NT2/D1 (cell line): Measurements from ENCODE around the gene TBC1D9.

Experiments used
- DNase-seq: peaks from one replicate; pipeline ENCODE4 v3.0.0-alpha.2; 2011; ENCODE audit warnings: low read depth, low spot score
- H3K27me3 ChIP-seq: 2 replicates; pipeline ENCODE4 v1.6.0; 2011; ENCODE audit warnings: mild to moderate bottlenecking; ENCODE audit not compliant: insufficient read length, insufficient read depth
- H3K36me3 ChIP-seq: 2 replicates; pipeline ENCODE4 v1.6.1; 2011; ENCODE audit warnings: mild to moderate bottlenecking, low read length, mixed read lengths; ENCODE audit not compliant: insufficient read depth, insufficient read length
- H3K4me1 ChIP-seq: 2 replicates; pipeline ENCODE4 v1.5.1; 2011; ENCODE audit not compliant: insufficient read depth, insufficient read length
- H3K4me3 ChIP-seq: 2 replicates; pipeline ENCODE4 v1.5.1; 2011; ENCODE audit warnings: low read depth; ENCODE audit not compliant: insufficient read length
- H3K9ac ChIP-seq: 2 replicates; pipeline ENCODE4 v1.6.0; 2011; ENCODE audit warnings: low read depth; ENCODE audit not compliant: insufficient read length
- H3K9me3 ChIP-seq: 2 replicates; pipeline ENCODE4 v1.5.1; 2011; ENCODE audit warnings: mild to moderate bottlenecking, low read length; ENCODE audit not compliant: insufficient read depth
- SUZ12 ChIP-seq: IDR thresholded peaks from 2 replicates; pipeline ENCODE4 v1.6.1; 2011; ENCODE audit not compliant: insufficient read length, insufficient read depth; ENCODE audit errors: extremely low read depth
- YY1 ChIP-seq: IDR thresholded peaks from 2 replicates; pipeline ENCODE4 v1.6.1; 2011; ENCODE audit not compliant: insufficient read length, insufficient read depth
- ZNF274 ChIP-seq: IDR thresholded peaks from 2 replicates; pipeline ENCODE4 v1.6.1; 2011; ENCODE audit warnings: mild to moderate bottlenecking, low read depth, low read length

The TBC1D9 gene

DNA sequence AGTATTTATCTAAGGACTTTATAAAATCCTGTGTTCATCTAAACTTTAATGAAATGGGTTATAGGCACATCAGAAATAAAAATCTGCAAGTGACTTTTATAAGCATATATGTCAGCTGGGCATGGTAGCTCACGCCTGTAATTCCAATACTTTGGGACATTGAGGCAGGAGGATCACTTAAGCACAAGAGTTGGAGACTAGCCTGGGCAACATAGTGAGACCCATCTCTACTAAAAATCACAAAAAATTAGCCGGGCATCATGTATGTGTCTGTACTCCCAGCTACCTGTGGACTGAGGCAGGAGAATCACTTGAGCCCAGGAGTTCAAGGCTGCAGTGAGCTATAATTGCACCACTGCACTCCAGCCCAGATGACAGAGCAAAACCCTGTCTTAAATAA, 20.9 kb downstream of the TBC1D9 start:
- H3K4me3 ChIP-seq: no peak overlapping the region
- H3K36me3 ChIP-seq: no peaks in the 10 kb centered on the region
- no peaks in the 10 kb centered on the region for H3K9me3 ChIP-seq
- DNase-seq: no peak
- TF ChIP-seq YY1 (no peak), SUZ12 (no peak), ZNF274 (no peak)
- no peaks in the 10 kb centered on the region for H3K4me1 ChIP-seq
- H3K27me3 ChIP-seq: no peaks in the 10 kb centered on the region
- H3K9ac ChIP-seq: no peak overlapping the region

DNA sequence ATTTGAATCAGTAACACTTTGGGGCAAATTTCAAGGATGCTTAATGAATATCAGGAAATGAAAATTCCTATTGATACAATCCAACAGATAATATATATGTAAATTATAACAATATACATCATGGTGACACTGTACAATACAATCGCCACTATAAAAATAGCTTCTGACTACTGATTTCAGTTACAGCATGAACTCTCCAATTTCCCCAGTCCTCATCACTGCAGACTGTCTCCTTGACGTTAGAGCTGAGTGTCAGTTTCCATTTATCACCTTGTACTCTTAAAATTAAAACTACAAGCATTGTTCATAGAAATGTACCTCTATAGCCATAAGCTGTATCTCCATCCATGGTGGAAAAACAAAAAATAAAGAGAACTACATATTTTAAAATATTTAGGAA, 23.4 kb downstream of the TBC1D9 start:
- H3K9ac ChIP-seq: no peak overlapping the region
- H3K9me3 ChIP-seq: no peaks in the 10 kb centered on the region
- no peaks in the 10 kb centered on the region for H3K4me1 ChIP-seq
- no peak for DNase-seq
- no peak overlapping the region for H3K4me3 ChIP-seq
- H3K27me3 ChIP-seq: no peaks in the 10 kb centered on the region
- TF ChIP-seq ZNF274 (no peak), YY1 (no peak), SUZ12 (no peak)
- H3K36me3 ChIP-seq: no peaks in the 10 kb centered on the region

DNA sequence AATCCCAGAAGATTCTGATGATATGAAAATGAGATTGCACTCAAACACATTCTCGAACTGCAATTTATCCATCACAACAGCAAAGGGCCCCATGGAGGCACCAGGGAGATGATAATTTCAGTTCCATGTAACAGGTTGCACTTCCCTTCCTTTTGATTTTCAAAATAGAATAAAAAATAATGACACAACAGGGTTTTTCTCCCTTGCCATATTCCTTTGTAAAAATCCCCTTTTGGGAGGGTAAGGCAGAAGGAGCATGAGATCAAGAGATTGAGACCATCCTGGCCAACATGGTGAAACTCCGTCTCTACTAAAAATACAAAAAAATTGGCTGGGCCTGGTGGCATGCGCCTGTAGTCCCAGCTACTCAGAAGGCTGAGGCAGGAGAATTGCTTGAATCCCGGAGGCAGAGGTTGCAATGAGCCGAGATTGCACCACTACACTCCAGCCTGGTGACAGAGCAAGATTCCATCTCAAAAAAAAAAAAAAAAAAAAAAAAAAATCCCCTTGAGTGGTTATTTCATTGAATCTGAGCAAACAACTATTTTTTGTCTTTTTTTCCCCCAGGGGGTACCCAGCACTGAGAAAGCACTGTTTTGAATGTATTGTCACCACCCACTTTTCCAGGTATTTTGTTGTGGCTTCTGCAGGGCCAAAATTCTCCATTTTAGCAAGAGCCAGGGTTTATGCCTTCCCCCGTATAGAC, 26.7 kb downstream of the TBC1D9 start:
- Histone ChIP-seq H3K4me3 (no peak overlapping the region), H3K9ac (no peak overlapping the region), H3K9me3 (no peaks in the 10 kb centered on the region), H3K36me3 (no peaks in the 10 kb centered on the region), H3K4me1 (no peaks in the 10 kb centered on the region), H3K27me3 (no peaks in the 10 kb centered on the region)
- TF ChIP-seq ZNF274 (no peak), SUZ12 (no peak), YY1 (no peak)
- no peak for DNase-seq

DNA sequence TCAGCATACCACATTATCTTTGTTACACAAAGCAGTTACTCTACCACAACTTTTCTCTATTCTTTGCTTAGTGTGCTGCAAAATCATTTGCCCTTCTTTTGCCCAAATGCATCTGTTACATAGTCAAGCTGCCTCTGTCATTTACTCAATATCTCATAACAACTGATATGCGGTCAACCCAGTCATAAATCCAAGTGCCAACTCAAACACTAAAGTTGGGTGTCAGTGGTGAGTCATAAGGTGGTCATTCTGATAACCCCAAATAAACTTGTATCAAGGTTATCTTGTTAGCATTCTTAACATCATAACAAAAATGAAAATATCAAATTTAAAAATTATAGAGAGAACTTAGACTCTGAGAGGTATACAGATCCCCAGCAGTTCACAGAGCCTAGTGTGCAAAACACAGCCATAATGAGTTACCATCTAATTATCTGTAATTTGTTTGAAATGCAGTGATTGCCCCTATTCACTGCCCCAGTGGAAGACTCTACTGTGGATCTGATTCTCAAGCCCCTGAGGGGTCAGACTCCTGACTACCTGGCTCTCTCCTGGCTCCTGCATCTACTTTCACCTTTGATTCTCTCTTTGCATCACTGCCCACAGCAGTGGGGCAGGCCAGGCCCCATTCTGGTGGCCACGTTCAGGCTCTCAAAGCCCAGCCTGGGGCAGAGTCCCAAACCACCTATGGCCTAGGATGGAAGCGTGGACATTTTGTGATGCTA, 29.2 kb downstream of the TBC1D9 start:
- Histone ChIP-seq H3K36me3 (no peaks in the 10 kb centered on the region), H3K27me3 (no peaks in the 10 kb centered on the region), H3K4me3 (no peak overlapping the region), H3K4me1 (no peaks in the 10 kb centered on the region), H3K9ac (no peak overlapping the region), H3K9me3 (no peaks in the 10 kb centered on the region)
- TF ChIP-seq SUZ12 (no peak), YY1 (no peak), ZNF274 (no peak)
- no peak for DNase-seq

DNA sequence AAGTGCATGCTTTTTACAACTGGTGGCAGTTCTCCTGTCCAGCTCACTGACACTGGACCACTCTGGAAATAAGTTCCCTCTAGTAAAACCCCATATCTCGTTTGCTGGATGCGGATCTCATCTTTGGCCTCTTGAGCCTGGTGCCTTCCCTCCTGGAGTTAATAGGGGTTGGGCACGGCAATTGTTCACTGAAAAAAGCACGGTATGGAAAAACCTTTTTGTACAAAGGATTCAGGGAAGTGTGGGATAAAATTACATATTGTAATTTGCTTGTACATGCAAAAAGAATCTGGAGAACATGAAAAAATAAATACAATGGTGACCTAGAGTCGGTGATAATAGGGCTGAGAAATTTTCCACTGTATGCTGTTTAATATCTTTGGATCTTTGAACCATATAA, 30.6 kb downstream of the TBC1D9 start:
- no peak overlapping the region for H3K4me3 ChIP-seq
- no peaks in the 10 kb centered on the region for H3K9me3 ChIP-seq
- TF ChIP-seq YY1: no peak
- no peak for TF ChIP-seq ZNF274
- no peak for TF ChIP-seq SUZ12
- no peaks in the 10 kb centered on the region for H3K36me3 ChIP-seq
- no peak for DNase-seq
- H3K9ac ChIP-seq: no peak overlapping the region
- H3K27me3 ChIP-seq: no peaks in the 10 kb centered on the region
- no peaks in the 10 kb centered on the region for H3K4me1 ChIP-seq

DNA sequence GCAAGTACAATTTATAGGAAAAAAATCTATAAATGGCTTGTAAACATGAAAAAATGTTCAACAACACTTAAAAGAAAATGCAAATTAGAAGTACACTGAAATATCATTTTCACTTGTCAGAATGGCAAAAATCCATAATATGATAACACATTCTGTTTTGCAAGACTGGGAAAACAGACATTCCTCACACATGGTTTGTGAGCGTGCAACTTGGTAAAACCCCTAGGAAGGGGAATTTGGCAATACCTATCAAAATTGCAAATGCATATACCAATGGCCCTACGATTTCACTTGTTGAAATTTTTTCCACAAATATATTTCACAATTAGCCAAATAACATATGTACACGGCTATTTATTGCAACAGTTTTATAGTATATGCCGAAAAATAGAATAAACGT, 31.4 kb downstream of the TBC1D9 start:
- Histone ChIP-seq H3K36me3 (no peaks in the 10 kb centered on the region), H3K4me1 (no peaks in the 10 kb centered on the region), H3K9ac (no peak overlapping the region), H3K4me3 (no peak overlapping the region), H3K27me3 (no peaks in the 10 kb centered on the region), H3K9me3 (no peaks in the 10 kb centered on the region)
- DNase-seq: no peak
- TF ChIP-seq ZNF274 (no peak), SUZ12 (no peak), YY1 (no peak)

DNA sequence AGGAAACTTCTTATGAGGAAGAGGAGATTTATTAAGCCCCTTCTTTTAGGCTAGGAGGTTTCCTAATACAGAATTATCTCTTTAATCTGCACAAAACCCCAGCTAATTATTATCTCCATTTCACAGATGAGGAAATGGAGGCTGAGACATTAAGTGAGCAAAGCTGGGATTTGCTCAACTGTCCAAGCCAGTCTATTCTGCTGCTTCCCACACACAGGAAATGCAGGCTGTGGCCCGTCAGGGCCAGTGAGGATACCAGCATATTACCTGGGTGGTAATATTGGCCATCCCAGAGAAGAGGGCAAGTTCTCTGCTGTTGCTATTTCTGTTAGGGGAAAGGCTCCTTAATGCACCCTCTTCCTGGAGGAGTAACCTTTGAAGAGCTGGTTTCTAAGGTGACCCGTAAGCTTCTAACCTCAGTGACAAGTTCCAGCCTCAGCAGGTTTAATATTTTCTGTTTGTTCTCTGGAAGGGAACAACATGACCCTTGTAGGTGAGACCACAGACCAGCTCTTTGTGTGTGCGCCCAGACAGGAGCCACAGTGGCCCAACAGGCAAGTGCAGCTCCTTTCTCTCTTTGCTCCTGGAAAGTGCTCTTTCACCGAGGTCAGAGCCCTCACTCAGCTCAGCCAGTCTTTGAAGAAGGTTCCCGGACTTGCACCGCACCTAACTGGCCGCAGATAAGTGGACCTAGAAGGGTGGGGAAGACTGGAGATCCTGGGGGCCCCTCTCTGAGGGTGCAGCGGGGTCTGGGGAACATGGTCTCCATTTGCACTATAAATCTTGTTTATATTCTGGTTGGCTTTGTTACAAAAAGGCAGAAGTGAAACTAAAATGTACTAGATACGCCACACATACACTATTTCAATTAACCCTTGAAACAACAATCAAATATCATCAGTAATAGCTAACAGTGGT, 35.5 kb downstream of the TBC1D9 start:
- TF ChIP-seq YY1 (no peak), ZNF274 (no peak), SUZ12 (no peak)
- Histone ChIP-seq H3K9me3 (no peaks in the 10 kb centered on the region), H3K27me3 (no peaks in the 10 kb centered on the region), H3K4me1 (no peaks in the 10 kb centered on the region), H3K9ac (no peak overlapping the region), H3K36me3 (no peaks in the 10 kb centered on the region), H3K4me3 (no peak overlapping the region)
- no peak for DNase-seq
